ENCODE measurements around the gene TLCD3B.

TLCD3B gene

DNA sequence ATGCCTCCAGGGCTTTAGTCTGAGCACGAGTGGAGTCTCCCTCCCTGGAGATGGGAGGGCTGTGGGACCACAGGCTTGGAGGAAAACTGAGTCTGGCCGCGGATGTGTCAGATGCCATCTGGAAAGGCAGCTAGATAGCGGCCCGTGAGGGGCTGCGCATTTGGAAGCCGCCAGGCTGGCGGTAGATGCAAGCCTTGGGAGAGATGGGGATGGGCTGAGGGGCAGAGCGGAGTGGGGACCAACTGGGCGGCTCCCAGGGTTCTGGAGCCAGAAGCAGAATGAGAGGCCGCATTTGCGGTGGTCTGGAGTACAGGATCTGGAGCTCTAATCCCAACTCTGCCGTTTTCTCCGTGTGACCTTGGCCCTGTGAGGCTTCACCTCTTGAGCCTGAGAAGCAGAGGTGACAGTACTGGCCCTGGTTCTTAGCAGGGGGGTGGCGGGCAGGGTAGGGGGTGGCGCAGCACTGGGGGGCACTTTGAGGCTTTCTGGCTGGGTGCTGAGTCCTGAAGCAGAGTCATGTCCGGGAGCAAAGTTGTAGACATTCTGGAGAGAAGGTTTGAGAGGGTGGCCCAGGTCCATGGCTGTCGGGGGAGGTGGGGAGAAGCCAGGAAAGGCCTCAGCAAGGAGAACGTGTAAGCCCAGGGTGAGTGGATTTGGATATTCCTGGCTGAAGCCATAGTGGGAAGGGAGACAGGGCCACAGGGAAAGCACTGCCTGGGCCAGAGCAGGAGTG lies 28.3 kb downstream of the TLCD3B start:
- no peak for DNase-seq
- TF ChIP-seq, protein P1, sequence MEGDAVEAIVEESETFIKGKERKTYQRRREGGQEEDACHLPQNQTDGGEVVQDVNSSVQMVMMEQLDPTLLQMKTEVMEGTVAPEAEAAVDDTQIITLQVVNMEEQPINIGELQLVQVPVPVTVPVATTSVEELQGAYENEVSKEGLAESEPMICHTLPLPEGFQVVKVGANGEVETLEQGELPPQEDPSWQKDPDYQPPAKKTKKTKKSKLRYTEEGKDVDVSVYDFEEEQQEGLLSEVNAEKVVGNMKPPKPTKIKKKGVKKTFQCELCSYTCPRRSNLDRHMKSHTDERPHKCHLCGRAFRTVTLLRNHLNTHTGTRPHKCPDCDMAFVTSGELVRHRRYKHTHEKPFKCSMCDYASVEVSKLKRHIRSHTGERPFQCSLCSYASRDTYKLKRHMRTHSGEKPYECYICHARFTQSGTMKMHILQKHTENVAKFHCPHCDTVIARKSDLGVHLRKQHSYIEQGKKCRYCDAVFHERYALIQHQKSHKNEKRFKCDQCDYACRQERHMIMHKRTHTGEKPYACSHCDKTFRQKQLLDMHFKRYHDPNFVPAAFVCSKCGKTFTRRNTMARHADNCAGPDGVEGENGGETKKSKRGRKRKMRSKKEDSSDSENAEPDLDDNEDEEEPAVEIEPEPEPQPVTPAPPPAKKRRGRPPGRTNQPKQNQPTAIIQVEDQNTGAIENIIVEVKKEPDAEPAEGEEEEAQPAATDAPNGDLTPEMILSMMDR (IDR thresholded peaks at IDR 0.05; ENCODE audit: low read depth, low read length, missing control alignments): no peak
- Histone ChIP-seq H3K27me3 (replicated peaks) (no peaks in the 10 kb centered on the region), H3K36me3 (replicated peaks) (no peaks in the 10 kb centered on the region), H3K27ac (no peak overlapping the region), H3K4me3 (ENCODE audit: low read depth, low read length) (no peak overlapping the region)
- in situ Hi-C loops (cut with HindIII; ENCODE audit: low pct_ligation_motif_present, low sequenced_read_pairs): no loop called here

DNA sequence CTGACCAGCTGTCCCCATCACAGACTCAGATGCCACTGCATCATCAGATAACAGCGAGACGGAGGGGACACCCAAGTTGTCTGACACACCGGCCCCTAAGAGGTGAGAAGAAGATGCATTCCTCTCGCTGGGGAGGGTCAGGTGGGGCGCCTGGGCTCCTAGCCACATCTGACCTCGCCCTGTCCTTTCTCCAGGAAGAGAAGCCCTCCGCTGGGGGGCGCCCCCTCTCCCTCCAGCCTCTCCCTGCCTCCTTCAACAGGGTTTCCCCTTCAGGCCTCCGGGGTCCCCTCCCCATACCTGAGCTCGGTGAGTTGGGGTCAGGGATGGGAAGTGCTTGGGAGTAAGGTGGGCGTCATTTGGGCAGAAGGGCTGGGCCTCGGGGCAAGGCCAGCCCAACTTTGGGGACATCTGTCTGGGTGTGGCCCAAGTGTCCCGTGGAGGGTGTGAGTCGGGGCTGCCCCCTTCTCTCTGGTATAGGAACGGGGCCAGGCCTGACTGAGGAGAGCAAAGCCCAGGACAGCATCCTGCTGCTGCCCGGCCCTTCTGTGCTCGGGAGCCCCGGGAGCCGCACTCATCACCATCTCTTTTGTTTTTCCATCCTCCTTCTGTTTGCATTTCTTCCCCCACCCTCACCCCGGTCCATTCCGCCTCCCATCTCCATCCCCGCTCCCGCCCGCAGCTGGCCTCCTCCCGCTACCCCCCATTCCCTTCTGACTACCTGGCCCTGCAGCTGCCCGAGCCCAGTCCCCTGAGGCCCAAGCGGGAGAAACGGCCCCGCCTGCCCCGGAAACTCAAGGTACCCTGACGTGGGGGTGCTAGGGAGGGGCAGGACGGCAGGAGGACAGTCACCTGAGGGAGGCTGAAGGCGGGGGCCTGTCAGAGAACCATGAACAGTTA lies 30.1 kb downstream of the TLCD3B start:
- in situ Hi-C loops (cut with HindIII; ENCODE audit: low pct_ligation_motif_present, low sequenced_read_pairs): no loop called here
- Histone ChIP-seq H3K4me3 (ENCODE audit: low read depth, low read length) (no peak overlapping the region), H3K36me3 (replicated peaks) (no peaks in the 10 kb centered on the region), H3K27ac (no peak overlapping the region), H3K27me3 (replicated peaks) (no peaks in the 10 kb centered on the region)
- TF ChIP-seq, protein P1 (IDR thresholded peaks at IDR 0.05; ENCODE audit: low read depth, low read length, missing control alignments): peak; percentile 38
- no peak for DNase-seq

DNA sequence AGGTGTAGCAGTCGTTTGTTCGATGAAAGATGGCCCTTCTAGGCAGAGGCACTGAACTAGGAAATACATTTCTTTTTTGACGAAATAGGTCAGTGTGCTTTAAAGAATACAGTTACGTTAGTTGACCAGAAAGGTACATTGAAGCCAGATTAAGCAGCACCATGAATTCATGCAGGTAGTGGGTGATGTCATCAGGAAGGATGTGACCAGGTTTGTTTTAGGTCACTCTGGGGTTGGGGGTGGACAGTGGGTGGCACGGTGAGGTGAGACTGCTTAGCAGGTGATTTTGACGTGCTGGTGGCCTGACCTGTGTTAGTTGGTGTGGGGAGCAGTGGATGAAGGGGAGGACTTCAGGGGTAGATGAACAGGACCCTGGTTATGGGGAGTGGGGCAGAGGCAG lies 31.5 kb downstream of the TLCD3B start:
- no peak for DNase-seq
- Histone ChIP-seq H3K4me3 (ENCODE audit: low read depth, low read length) (no peak overlapping the region), H3K36me3 (replicated peaks) (no peaks in the 10 kb centered on the region), H3K27ac (no peak overlapping the region), H3K27me3 (replicated peaks) (no peaks in the 10 kb centered on the region)
- TF ChIP-seq, protein P1 (IDR thresholded peaks at IDR 0.05; ENCODE audit: low read depth, low read length, missing control alignments): no peak
- in situ Hi-C loops (cut with HindIII; ENCODE audit: low pct_ligation_motif_present, low sequenced_read_pairs): no loop called here

DNA sequence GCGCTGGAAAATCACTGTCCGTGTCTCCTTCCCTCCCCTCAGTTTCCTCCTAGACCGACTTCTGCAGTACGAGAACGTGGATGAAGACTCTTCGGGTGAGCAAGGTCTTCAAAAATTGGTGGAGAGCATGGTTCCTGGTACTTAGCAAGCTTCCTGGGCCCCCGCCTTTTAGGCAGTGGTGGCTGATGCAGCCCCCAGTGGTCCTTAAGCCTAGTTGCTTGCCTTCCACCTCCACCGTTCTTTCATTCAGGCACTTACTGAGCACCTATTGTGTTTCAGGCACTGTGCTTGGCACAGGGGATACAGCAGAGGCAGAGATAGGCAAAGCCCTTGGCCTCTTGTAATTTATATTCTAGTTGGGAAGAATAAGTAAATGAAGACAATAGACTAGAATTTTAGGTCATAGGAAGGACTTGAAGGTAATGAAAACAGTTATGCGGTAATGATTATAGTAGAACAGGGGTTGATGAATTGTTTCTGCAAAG lies 34.3 kb downstream of the TLCD3B start:
- no peak for DNase-seq
- Histone ChIP-seq H3K36me3 (replicated peaks) (peaks cover 16% of the 10 kb centered on the region), H3K27me3 (replicated peaks) (no peaks in the 10 kb centered on the region), H3K27ac (no peak overlapping the region), H3K4me3 (ENCODE audit: low read depth, low read length) (peak overlapping the region; percentile 97)
- in situ Hi-C loops (cut with HindIII; ENCODE audit: low pct_ligation_motif_present, low sequenced_read_pairs): no loop called here
- TF ChIP-seq, protein P1 (IDR thresholded peaks at IDR 0.05; ENCODE audit: low read depth, low read length, missing control alignments): no peak

DNA sequence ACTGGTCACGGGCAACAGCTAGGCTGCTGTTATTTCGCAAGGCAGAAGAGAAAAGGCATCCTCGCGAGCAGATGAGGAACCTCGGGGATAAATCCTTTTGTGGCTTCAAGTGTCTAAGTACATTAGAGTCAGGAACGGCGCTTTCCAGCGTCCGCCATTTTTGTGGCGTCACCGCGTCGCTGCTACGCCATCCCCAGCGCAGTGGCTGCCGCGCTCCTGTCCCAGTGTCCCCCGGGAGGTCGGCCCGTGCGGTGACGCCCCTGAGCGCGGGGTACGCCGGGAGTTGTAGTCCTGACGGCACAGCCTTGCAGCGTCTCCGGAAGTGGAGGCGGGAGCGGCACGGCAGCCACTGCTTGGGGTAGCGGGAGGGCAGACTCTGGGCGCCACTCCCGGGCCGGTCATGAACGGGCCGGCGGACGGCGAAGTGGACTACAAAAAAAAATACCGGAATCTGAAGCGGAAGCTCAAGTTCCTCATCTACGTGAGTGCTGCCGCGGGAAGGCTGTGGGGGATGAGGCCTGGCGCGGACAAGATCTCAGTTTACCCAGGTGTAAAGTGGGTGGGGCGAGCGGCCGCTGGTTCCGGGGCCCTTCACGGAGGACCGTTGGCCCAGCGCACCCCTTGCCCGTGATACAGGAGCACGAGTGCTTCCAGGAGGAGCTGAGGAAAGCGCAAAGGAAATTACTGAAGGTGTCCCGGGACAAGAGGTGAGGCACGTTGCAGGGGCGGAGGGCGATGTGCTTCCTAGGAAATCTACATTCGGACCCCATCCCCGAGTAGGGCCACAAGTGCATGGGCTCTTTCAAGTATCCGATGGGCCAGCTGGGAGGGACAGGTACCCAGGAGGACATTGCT lies 34.9 kb downstream of the TLCD3B start, which contains the start of gene INO80E:
Gene INO80E (plus strand): TSS at position 331 of the 855 bp plus-strand sequence. CDS start 70 bp downstream, at position 401.
- H3K27ac ChIP-seq: peak within 1 kb of the TSS; percentile 74
- no peaks in the 10 kb centered on the region for H3K27me3 ChIP-seq (replicated peaks)
- peaks cover 22% of the 10 kb centered on the region for H3K36me3 ChIP-seq (replicated peaks)
- in situ Hi-C loops (cut with HindIII; ENCODE audit: low pct_ligation_motif_present, low sequenced_read_pairs): no loop called here
- DNase-seq: peak; percentile 90
- TF ChIP-seq, protein P1 (IDR thresholded peaks at IDR 0.05; ENCODE audit: low read depth, low read length, missing control alignments): no peak
- H3K4me3 ChIP-seq (ENCODE audit: low read depth, low read length): peak within 1 kb of the TSS; percentile 97
